Raji (cell line): Measurements from ENCODE around the gene FOXI2.

Experiments
- POLR2A ChIP-seq: IDR thresholded peaks from 2 replicates; pipeline ENCODE4 v1.6.1; 2011; ENCODE audit warnings: low read depth, low read length, control low read depth; ENCODE audit not compliant: insufficient read depth

The FOXI2 gene

GRCh38 chr10:127736915-127737562 is at the start of gene FOXI2:
Gene FOXI2, plus strand, starts transcription at chr10:127737185. Its CDS starts 89 bp downstream, at chr10:127737274.
- TF ChIP-seq POLR2A = no peak

GRCh38 chr10:127687548-127687947 is 49.4 kb upstream of the FOXI2 start:
- TF ChIP-seq POLR2A = no peak

GRCh38 chr10:127690176-127690835 is 46.7 kb upstream of the FOXI2 start:
- no peak for TF ChIP-seq POLR2A

- no peak for TF ChIP-seq POLR2A
Measured at GRCh38 chr10:127694580-127695193, 42.3 kb upstream of the FOXI2 start.

- TF ChIP-seq POLR2A = no peak
Measured at GRCh38 chr10:127695431-127695830, 41.6 kb upstream of the FOXI2 start.

- TF ChIP-seq POLR2A = no peak
Measured at GRCh38 chr10:127698886-127699285, 38.1 kb upstream of the FOXI2 start.

- no peak for TF ChIP-seq POLR2A
Measured at GRCh38 chr10:127699311-127699710, 37.7 kb upstream of the FOXI2 start.

- no peak for TF ChIP-seq POLR2A
Measured at GRCh38 chr10:127702271-127702670, 34.7 kb upstream of the FOXI2 start.

- TF ChIP-seq POLR2A = no peak
Measured at GRCh38 chr10:127715249-127715648, 21.7 kb upstream of the FOXI2 start.

- TF ChIP-seq POLR2A = no peak
Measured at GRCh38 chr10:127715782-127716378, 21.1 kb upstream of the FOXI2 start.

GRCh38 chr10:127720142-127720541 is 16.8 kb upstream of the FOXI2 start:
- no peak for TF ChIP-seq POLR2A

- TF ChIP-seq POLR2A = no peak
Measured at GRCh38 chr10:127720903-127721302, 16.1 kb upstream of the FOXI2 start.

- TF ChIP-seq POLR2A = no peak
Measured at GRCh38 chr10:127734753-127735152, 2.2 kb upstream of the FOXI2 start.

GRCh38 chr10:127735156-127735555 is 1.8 kb upstream of the FOXI2 start:
- TF ChIP-seq POLR2A = no peak

GRCh38 chr10:127735723-127736221 is 1.2 kb upstream of the FOXI2 start:
- TF ChIP-seq POLR2A = no peak
